Adipocyte (in vitro differentiated cells): ENCODE results near the gene CASP4.

Experiments
- DNase-seq: peaks from one replicate; pipeline ENCODE4 v3.0.0-alpha.2; 2015; ENCODE audit warnings: low read depth
- H3K27me3 ChIP-seq: replicated peaks from 2 replicates; pipeline ENCODE4 v1.7.0; 2013; ENCODE audit warnings: mild to moderate bottlenecking, low read length, moderate library complexity; ENCODE audit not compliant: control insufficient read depth, insufficient read depth
- H3K36me3 ChIP-seq: 2 replicates; pipeline ENCODE4 v1.7.0; 2013; ENCODE audit warnings: low read length, mild to moderate bottlenecking, moderate library complexity; ENCODE audit not compliant: control insufficient read depth, insufficient read depth, severe bottlenecking
- H3K4me1 ChIP-seq: 2 replicates; pipeline ENCODE4 v1.7.0; 2013; ENCODE audit warnings: mild to moderate bottlenecking, low read length, moderate library complexity; ENCODE audit not compliant: control insufficient read depth, insufficient read depth
- H3K4me3 ChIP-seq: 2 replicates; pipeline ENCODE4 v1.7.0; 2013; ENCODE audit warnings: mild to moderate bottlenecking, low read length, moderate library complexity
- H3K9ac ChIP-seq: 2 replicates; pipeline ENCODE4 v1.7.0; 2013; ENCODE audit warnings: mild to moderate bottlenecking, low read length, moderate library complexity
- H3K9me3 ChIP-seq: 2 replicates; pipeline ENCODE4 v1.7.0; 2013; ENCODE audit warnings: mild to moderate bottlenecking, low read length, moderate library complexity; ENCODE audit not compliant: control insufficient read depth

The CASP4 gene

GRCh38 chr11:104916442-104916841 lies 51.9 kb downstream of the CASP4 start:
- Histone ChIP-seq H3K9me3 (no peaks in the 10 kb centered on the region), H3K36me3 (no peaks in the 10 kb centered on the region), H3K4me1 (peaks cover 6% of the 10 kb centered on the region), H3K4me3 (no peak overlapping the region), H3K27me3 (no peaks in the 10 kb centered on the region), H3K9ac (no peak overlapping the region)
- peak; percentile 4 for DNase-seq

GRCh38 chr11:104912102-104912501 lies 56.3 kb downstream of the CASP4 start:
- Histone ChIP-seq H3K27me3 (no peaks in the 10 kb centered on the region), H3K9me3 (no peaks in the 10 kb centered on the region), H3K36me3 (no peaks in the 10 kb centered on the region), H3K9ac (no peak overlapping the region), H3K4me1 (no peaks in the 10 kb centered on the region), H3K4me3 (no peak overlapping the region)
- no peak for DNase-seq

- Histone ChIP-seq H3K4me1 (no peaks in the 10 kb centered on the region), H3K9me3 (no peaks in the 10 kb centered on the region), H3K9ac (no peak overlapping the region), H3K4me3 (no peak overlapping the region), H3K36me3 (no peaks in the 10 kb centered on the region), H3K27me3 (no peaks in the 10 kb centered on the region)
- DNase-seq, result no peak
These were observed 60.2 kb downstream of the CASP4 start for GRCh38 chr11:104908186-104908531.

- Histone ChIP-seq H3K4me3 (no peak overlapping the region), H3K27me3 (no peaks in the 10 kb centered on the region), H3K9me3 (no peaks in the 10 kb centered on the region), H3K36me3 (no peaks in the 10 kb centered on the region), H3K9ac (no peak overlapping the region), H3K4me1 (no peaks in the 10 kb centered on the region)
- peak; percentile 36 for DNase-seq
These were observed 60.7 kb downstream of the CASP4 start for GRCh38 chr11:104907521-104908185.

DNA sequence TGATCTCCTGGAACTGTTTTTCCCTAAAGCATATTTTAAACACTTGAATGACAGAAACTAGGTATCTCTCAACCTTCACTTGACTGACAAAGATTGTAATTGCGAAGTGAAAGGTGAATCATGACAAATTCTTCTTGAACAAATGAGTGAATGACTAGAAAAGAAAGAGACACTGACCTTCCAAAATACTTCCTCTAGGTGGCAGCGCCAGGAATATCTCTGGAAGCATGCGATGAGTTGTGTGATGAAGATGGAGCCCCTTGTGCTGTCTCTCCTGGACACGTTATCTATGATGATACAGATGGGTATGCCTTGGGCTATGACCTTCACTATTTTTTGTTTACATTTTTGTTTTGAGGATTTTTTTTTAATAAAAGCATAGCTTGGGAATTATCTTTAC lies 63.1 kb downstream of the CASP4 start:
- Histone ChIP-seq H3K9ac (no peak overlapping the region), H3K36me3 (no peaks in the 10 kb centered on the region), H3K4me3 (no peak overlapping the region), H3K27me3 (no peaks in the 10 kb centered on the region), H3K4me1 (no peaks in the 10 kb centered on the region), H3K9me3 (no peaks in the 10 kb centered on the region)
- no peak for DNase-seq

DNA sequence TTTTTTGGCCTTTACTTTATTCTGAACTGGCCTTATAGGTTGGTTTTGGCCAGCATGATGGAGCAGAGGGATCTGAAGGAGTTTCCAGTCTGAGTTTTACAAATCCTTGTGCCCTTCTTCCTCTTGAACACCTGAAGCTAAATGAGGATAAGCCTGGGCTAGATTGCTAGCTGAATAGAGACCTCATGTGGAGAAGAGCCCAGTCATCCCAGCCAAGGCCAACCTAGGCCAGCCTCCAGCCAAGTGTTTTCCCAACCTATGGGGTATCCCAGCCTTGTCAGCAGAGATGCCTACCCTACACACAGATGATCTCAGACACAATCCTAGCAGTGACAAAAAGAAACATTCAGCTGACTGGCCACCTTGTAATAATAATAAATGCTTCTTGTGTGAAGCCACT lies 69.1 kb downstream of the CASP4 start:
- Histone ChIP-seq H3K9ac (no peak overlapping the region), H3K4me1 (peaks cover 31% of the 10 kb centered on the region), H3K36me3 (no peaks in the 10 kb centered on the region), H3K9me3 (no peaks in the 10 kb centered on the region), H3K27me3 (no peaks in the 10 kb centered on the region), H3K4me3 (no peak overlapping the region)
- DNase-seq, result no peak

GRCh38 chr11:104898685-104899013 lies 69.7 kb downstream of the CASP4 start:
- DNase-seq, result peak; percentile 18
- Histone ChIP-seq H3K9ac (peak overlapping the region; percentile 43), H3K36me3 (no peaks in the 10 kb centered on the region), H3K9me3 (no peaks in the 10 kb centered on the region), H3K4me3 (peak overlapping the region; percentile 46), H3K27me3 (no peaks in the 10 kb centered on the region), H3K4me1 (peaks cover 31% of the 10 kb centered on the region)

DNA sequence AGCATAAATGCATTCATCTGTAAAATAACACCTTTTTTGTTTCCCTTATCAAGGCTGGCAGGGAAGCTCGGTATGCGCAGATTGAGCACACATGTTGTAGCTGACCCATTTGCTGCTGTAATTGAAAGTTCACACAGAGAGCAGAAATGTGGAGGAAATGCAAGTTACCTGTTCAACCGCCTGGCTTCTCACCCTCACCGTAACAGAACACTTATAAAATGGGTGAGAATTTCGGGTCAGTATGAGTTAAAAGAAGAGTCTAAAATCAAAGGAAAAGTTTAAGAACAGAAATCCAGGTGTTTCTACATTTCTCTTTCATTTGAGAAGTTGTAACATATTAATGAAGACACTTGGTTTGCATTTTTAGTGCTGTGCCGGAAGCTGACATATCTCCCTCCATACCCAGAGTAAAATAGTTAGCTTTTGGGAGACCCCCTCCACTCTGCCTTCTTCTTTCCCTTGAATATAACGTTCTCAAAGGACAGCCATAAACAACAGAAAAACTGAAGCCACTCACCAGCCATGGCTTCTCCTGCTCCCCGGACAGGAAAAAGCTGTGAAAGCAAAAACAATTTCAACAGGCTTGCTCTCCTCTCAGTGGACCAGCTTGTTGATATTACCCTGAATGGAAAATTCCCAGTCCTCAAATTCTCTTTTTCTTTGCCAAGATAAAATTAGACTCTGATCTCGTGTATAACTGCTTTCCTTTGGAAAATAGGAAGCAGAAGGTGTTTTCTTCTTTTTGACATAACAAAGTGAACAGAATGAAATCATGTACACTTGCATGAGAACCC lies 70.3 kb downstream of the CASP4 start, which contains the start of gene CASP12:
Gene CASP12, minus strand, starts transcription at position 570 of the 794 bp plus-strand sequence.
- no peaks in the 10 kb centered on the region for H3K36me3 ChIP-seq
- peak; percentile 20 for DNase-seq

GRCh38 chr11:104895634-104896033 lies 72.7 kb downstream of the CASP4 start:
- Histone ChIP-seq H3K4me1 (peaks cover 44% of the 10 kb centered on the region), H3K9ac (no peak overlapping the region), H3K9me3 (no peaks in the 10 kb centered on the region), H3K27me3 (no peaks in the 10 kb centered on the region), H3K4me3 (peak overlapping the region; percentile 9), H3K36me3 (no peaks in the 10 kb centered on the region)
- no peak for DNase-seq

More for the DNA sequence above, 70.3 kb downstream of the CASP4 start, which contains the start of gene CASP12:
- Histone ChIP-seq H3K9me3 (no peaks in the 10 kb centered on the region), H3K4me1 (peaks cover 36% of the 10 kb centered on the region), H3K27me3 (no peaks in the 10 kb centered on the region), H3K4me3 (peak within 1 kb of the TSS; percentile 46), H3K9ac (peak within 1 kb of the TSS; percentile 43)

DNA sequence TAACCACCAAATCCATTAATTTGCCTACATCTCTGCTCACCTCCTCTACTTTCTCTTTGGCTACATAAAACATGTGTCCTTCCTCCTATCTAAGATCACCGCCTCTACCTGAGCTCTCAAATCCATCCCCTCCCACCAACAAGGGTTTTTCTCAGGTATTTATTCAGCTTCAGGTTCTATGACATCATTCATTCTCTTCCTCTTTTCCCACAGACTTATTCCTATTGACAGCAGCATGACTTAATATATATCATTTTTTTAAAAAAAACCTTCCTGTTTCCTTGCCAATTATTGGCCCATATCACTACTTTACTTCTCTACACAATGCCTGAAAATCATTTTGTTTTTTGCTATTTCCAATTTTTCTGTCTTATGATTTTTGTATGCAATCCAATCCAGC lies 74.5 kb downstream of the CASP4 start:
- Histone ChIP-seq H3K4me1 (peaks cover 43% of the 10 kb centered on the region), H3K9ac (no peak overlapping the region), H3K27me3 (no peaks in the 10 kb centered on the region), H3K4me3 (no peak overlapping the region), H3K36me3 (no peaks in the 10 kb centered on the region), H3K9me3 (no peaks in the 10 kb centered on the region)
- no peak for DNase-seq
